OCI-LY3 (cell line): ENCODE measurements around the gene SIAH2.

Source experiments
- H2AFZ ChIP-seq: fragments of 200-600, 300-600 bp; shearing (Covaris generic); 2 replicates; pipeline ENCODE4 v1.6.0; 2014; ENCODE audit warnings: antibody characterized with exemption, low read depth, low read length
- H3K27ac ChIP-seq: fragments of 200-600, 300-600 bp; sonication (generic); 2 replicates; pipeline ENCODE4 v1.5.1; 2014; ENCODE audit warnings: mild to moderate bottlenecking, low read length, moderate library complexity, mixed read lengths
- H3K27me3 ChIP-seq: fragments of 200-600, 300-600 bp; sonication (generic); 2 replicates; pipeline ENCODE4 v1.6.1; 2014; ENCODE audit warnings: low read depth, low read length, mixed read lengths
- H3K36me3 ChIP-seq: fragments of 200-600, 300-600 bp; sonication (generic); replicated peaks from 2 replicates; pipeline ENCODE3; 2014; ENCODE audit warnings: low read depth, low read length, mixed read lengths
- H3K4me1 ChIP-seq: fragments of 300-600, 200-600 bp; sonication (generic); 2 replicates; pipeline ENCODE4 v1.6.1; 2014; ENCODE audit warnings: low read length, mixed read lengths
- H3K4me2 ChIP-seq: fragments of 200-600, 300-600 bp; sonication (generic); 2 replicates; pipeline ENCODE4 v1.6.1; 2014; ENCODE audit warnings: low read length, mixed read lengths
- H3K4me3 ChIP-seq: fragments of 300-600, 200-600 bp; sonication (generic); 2 replicates; pipeline ENCODE4 v1.5.1; 2014; ENCODE audit warnings: antibody characterized with exemption, mild to moderate bottlenecking, low read length, moderate library complexity
- H3K79me2 ChIP-seq: fragments of 300-600, 200-600 bp; shearing (Covaris generic); 2 replicates; pipeline ENCODE4 v1.6.1; 2014; ENCODE audit warnings: mild to moderate bottlenecking, low read length, mixed read lengths
- H3K9ac ChIP-seq: fragments of 300-600, 200-600 bp; shearing (Covaris generic); 2 replicates; pipeline ENCODE4 v1.6.0; 2014; ENCODE audit warnings: mild to moderate bottlenecking, low read length, moderate library complexity
- H3K9me3 ChIP-seq: fragments of 200-600, 300-600 bp; shearing (Covaris generic); 2 replicates; pipeline ENCODE4 v1.6.1; 2014; ENCODE audit warnings: low read length, mixed read lengths; ENCODE audit not compliant: insufficient read depth
- H4K20me1 ChIP-seq: fragments of 200-600, 300-600 bp; sonication (generic); 2 replicates; pipeline ENCODE4 v1.6.1; 2016; ENCODE audit warnings: low read length, mixed read lengths; ENCODE audit not compliant: insufficient read depth
- CTCF ChIP-seq: fragments of 200-600, 300-600 bp; sonication (generic); IDR thresholded peaks from 2 replicates; pipeline ENCODE4 v1.5.1; 2014; ENCODE audit warnings: antibody characterized with exemption, low read length, low read depth
- EZH2phosphoT487 ChIP-seq: fragments of 200-600 bp; shearing (Covaris generic); IDR thresholded peaks from 2 replicates; pipeline ENCODE4 v1.6.1; 2018; ENCODE audit warnings: antibody characterized with exemption, mixed run types, low read depth

Gene SIAH2

GRCh38 chr3:150763122-150763840 lies at the start of gene SIAH2:
Gene SIAH2, minus strand, starts transcription at chr3:150763169. Its CDS starts 320 bp downstream, at chr3:150762849.
- Histone ChIP-seq H2AFZ (peak within 1 kb of the TSS; percentile 87), H3K4me3 (peak within 1 kb of the TSS; percentile 95), H3K9me3 (no peaks in the 10 kb centered on the region), H3K79me2 (peaks cover 46% of the 10 kb centered on the region), H3K4me2 (peak within 1 kb of the TSS; percentile 91), H3K27ac (peak within 1 kb of the TSS; percentile 89), H4K20me1 (peaks cover 30% of the 10 kb centered on the region), H3K27me3 (peaks cover 16% of the 10 kb centered on the region), H3K9ac (peak within 1 kb of the TSS; percentile 96), H3K36me3 (peaks cover 10% of the 10 kb centered on the region), H3K4me1 (peaks cover 59% of the 10 kb centered on the region)
- TF ChIP-seq CTCF (no peak), EZH2phosphoT487 (no peak)

- TF ChIP-seq CTCF = no peak
- no peak for TF ChIP-seq EZH2phosphoT487
- Histone ChIP-seq H3K27me3 (peaks cover 12% of the 10 kb centered on the region; the same call in 1 of the 2 replicates), H3K9ac (no peak overlapping the region), H2AFZ (no peak overlapping the region), H3K4me3 (no peak overlapping the region), H3K79me2 (no peaks in the 10 kb centered on the region), H3K27ac (no peak overlapping the region), H3K4me1 (no peaks in the 10 kb centered on the region), H4K20me1 (no peaks in the 10 kb centered on the region), H3K4me2 (no peak overlapping the region), H3K36me3 (no peaks in the 10 kb centered on the region), H3K9me3 (no peaks in the 10 kb centered on the region)
Observed at GRCh38 chr3:150811984-150812383, 49.0 kb upstream of the SIAH2 start.

GRCh38 chr3:150810641-150811040 lies 47.7 kb upstream of the SIAH2 start:
- no peaks in the 10 kb centered on the region for H3K36me3 ChIP-seq
- no peaks in the 10 kb centered on the region for H3K79me2 ChIP-seq
- H2AFZ ChIP-seq = no peak overlapping the region
- H3K4me1 ChIP-seq = no peaks in the 10 kb centered on the region
- peaks cover 12% of the 10 kb centered on the region; the same call in 1 of the 2 replicates for H3K27me3 ChIP-seq
- H3K4me3 ChIP-seq = no peak overlapping the region
- no peak overlapping the region for H3K9ac ChIP-seq
- no peaks in the 10 kb centered on the region for H3K9me3 ChIP-seq
- H3K4me2 ChIP-seq = no peak overlapping the region
- no peak overlapping the region for H3K27ac ChIP-seq
- H4K20me1 ChIP-seq = no peaks in the 10 kb centered on the region
- no peak for TF ChIP-seq CTCF
- no peak for TF ChIP-seq EZH2phosphoT487

- no peaks in the 10 kb centered on the region for H3K9me3 ChIP-seq
- H3K27ac ChIP-seq = no peak overlapping the region
- no peak overlapping the region for H3K4me2 ChIP-seq
- H3K9ac ChIP-seq = no peak overlapping the region
- no peak for TF ChIP-seq EZH2phosphoT487
- TF ChIP-seq CTCF = no peak
- no peaks in the 10 kb centered on the region for H3K79me2 ChIP-seq
- no peaks in the 10 kb centered on the region for H3K36me3 ChIP-seq
- H2AFZ ChIP-seq = no peak overlapping the region
- 0 out of 2 replicates have a peak, but pooled peaks cover 4% of the 10 kb centered on the region for H3K27me3 ChIP-seq
- H4K20me1 ChIP-seq = no peaks in the 10 kb centered on the region
- no peak overlapping the region for H3K4me3 ChIP-seq
- H3K4me1 ChIP-seq = no peaks in the 10 kb centered on the region
Observed at GRCh38 chr3:150806185-150806835, 43.3 kb upstream of the SIAH2 start.
